ENCODE data around the gene VWA3A.

DNA sequence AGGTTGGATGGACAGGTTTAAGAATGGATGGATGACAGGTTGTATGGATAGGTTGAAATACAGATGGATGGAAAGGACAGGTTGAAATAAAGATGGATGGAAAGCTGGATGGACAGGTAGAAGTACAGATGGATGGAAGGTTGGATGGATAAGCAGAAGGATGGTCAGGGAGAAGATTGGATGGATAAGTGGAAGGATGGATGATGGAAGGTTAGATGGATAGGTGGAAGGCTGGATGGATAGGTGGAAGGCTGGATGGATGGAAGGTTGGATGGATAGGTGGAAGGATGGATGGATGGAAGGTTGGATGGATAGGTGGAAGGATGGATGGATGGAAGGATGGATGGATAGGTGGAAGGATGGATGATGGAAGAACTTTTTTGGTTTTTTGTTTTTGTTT is 69.1 kb downstream of the VWA3A start:
- TF ChIP-seq, protein P1, sequence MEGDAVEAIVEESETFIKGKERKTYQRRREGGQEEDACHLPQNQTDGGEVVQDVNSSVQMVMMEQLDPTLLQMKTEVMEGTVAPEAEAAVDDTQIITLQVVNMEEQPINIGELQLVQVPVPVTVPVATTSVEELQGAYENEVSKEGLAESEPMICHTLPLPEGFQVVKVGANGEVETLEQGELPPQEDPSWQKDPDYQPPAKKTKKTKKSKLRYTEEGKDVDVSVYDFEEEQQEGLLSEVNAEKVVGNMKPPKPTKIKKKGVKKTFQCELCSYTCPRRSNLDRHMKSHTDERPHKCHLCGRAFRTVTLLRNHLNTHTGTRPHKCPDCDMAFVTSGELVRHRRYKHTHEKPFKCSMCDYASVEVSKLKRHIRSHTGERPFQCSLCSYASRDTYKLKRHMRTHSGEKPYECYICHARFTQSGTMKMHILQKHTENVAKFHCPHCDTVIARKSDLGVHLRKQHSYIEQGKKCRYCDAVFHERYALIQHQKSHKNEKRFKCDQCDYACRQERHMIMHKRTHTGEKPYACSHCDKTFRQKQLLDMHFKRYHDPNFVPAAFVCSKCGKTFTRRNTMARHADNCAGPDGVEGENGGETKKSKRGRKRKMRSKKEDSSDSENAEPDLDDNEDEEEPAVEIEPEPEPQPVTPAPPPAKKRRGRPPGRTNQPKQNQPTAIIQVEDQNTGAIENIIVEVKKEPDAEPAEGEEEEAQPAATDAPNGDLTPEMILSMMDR (IDR thresholded peaks at IDR 0.05), result no peak
- no peak for TF ChIP-seq POLR2A (IDR thresholded peaks at IDR 0.05)
- no peak for TF ChIP-seq EP300 (IDR thresholded peaks at IDR 0.05)
- TF ChIP-seq POLR2AphosphoS5 (IDR thresholded peaks at IDR 0.05), result no peak

All from stomach (tissue), 4 donors.